CD8-positive, alpha-beta memory T cell (primary cell): ENCODE measurements around the gene NTPCR. TPM values are rescaled to one million over a fixed set of nuclear protein-coding genes. Genes with fewer than 3 reads are reported as not detected.

Experiments
- CTCF ChIA-PET: fragments of 350-600 bp; sonication (Branson Sonifier 250); formaldehyde crosslinking; loops from one replicate; lab custom pipeline; 2021; ENCODE audit warnings: antibody characterized with exemption; lab: Charles Lee
- POLR2A ChIA-PET: fragments of 350-600 bp; sonication (Branson Sonifier 250); formaldehyde crosslinking; loops from one replicate; lab custom pipeline; 2021; ENCODE audit warnings: antibody characterized with exemption; lab: Charles Lee
- DNase-seq, 5 donors: peaks; one replicate each; pipeline versions ENCODE4 v3.0.0 to v3.0.0-alpha.2; 2020 to 2022; ENCODE audit warnings: mixed read lengths in 1 of 5
- H3K27ac ChIP-seq: one replicate; pipeline ENCODE4 v1.7.0; 2013; ENCODE audit warnings: low read depth, mild to moderate bottlenecking, low read length, moderate library complexity
- H3K27me3 ChIP-seq: 2 replicates; pipeline ENCODE4 v1.7.0; 2013; ENCODE audit warnings: low read length, mild to moderate bottlenecking; ENCODE audit not compliant: insufficient read depth, poor library complexity, severe bottlenecking
- H3K36me3 ChIP-seq: 2 replicates; pipeline ENCODE4 v1.7.0; 2013; ENCODE audit warnings: mild to moderate bottlenecking, low read length, moderate library complexity; ENCODE audit not compliant: insufficient read depth
- H3K4me1 ChIP-seq: 2 replicates; pipeline ENCODE4 v1.7.0; 2013; ENCODE audit warnings: mild to moderate bottlenecking, low read length, moderate library complexity; ENCODE audit not compliant: insufficient read depth
- H3K4me3 ChIP-seq: 2 replicates; pipeline ENCODE4 v1.7.0; 2013; ENCODE audit warnings: mild to moderate bottlenecking, low read length
- H3K9me3 ChIP-seq: 2 replicates; pipeline ENCODE4 v1.7.0; 2013; ENCODE audit warnings: mild to moderate bottlenecking, low read length
- H3K27ac Mint-ChIP-seq, 8 donors: one replicate each; pipeline ENCODE4 v1.8.0; 2020 to 2021; ENCODE audit warnings: mixed read lengths in 8 of 8, mild to moderate bottlenecking in 6 of 8, inconsistent platforms in 3 of 8, moderate library complexity in 3 of 8
- H3K27me3 Mint-ChIP-seq, 2 donors: one replicate each; pipeline ENCODE4 v1.8.0; 2020 to 2021; ENCODE audit warnings: mixed read lengths in 2 of 2, mild to moderate bottlenecking in 1 of 2, moderate library complexity in 1 of 2
- H3K36me3 Mint-ChIP-seq, 3 donors: one replicate each; pipeline ENCODE4 v1.8.0; 2020 to 2021; ENCODE audit warnings: mixed read lengths in 3 of 3, inconsistent platforms in 1 of 3, mild to moderate bottlenecking in 1 of 3
- H3K4me1 Mint-ChIP-seq, 3 donors: one replicate each; pipeline ENCODE4 v1.8.0; 2020 to 2021; ENCODE audit warnings: mixed read lengths in 3 of 3, inconsistent platforms in 1 of 3, mild to moderate bottlenecking in 1 of 3
- H3K4me3 Mint-ChIP-seq, 7 donors: one replicate each; pipeline ENCODE4 v1.8.0; 2020 to 2021; ENCODE audit warnings: mixed read lengths in 7 of 7, mild to moderate bottlenecking in 6 of 7, moderate library complexity in 4 of 7, inconsistent platforms in 2 of 7
- H3K9me3 Mint-ChIP-seq, 5 donors: one replicate each; pipeline ENCODE4 v1.8.0; 2020 to 2022; ENCODE audit warnings: mixed read lengths in 5 of 5, mild to moderate bottlenecking in 3 of 5, moderate library complexity in 2 of 5, inconsistent platforms in 1 of 5
- polyA plus RNA-seq: library from polyadenylated mRNA; unstranded; fragments of 300-500 nt; fragmentation: Illumina TruSeq; gene quantifications from one replicate; pipeline ENCODE4 v1.2.3, GENCODE V29; 2021
- total RNA-seq, 2 experiments: library from RNA; stranded (reverse); gene quantifications; one replicate each; pipeline ENCODE4 v1.2.3, GENCODE V29; 2021

NTPCR gene
- total and polyA plus RNA-seq, 3 experiments from 2014 or later: 28.0 to 31.1 (median 29.0) TPM

DNA sequence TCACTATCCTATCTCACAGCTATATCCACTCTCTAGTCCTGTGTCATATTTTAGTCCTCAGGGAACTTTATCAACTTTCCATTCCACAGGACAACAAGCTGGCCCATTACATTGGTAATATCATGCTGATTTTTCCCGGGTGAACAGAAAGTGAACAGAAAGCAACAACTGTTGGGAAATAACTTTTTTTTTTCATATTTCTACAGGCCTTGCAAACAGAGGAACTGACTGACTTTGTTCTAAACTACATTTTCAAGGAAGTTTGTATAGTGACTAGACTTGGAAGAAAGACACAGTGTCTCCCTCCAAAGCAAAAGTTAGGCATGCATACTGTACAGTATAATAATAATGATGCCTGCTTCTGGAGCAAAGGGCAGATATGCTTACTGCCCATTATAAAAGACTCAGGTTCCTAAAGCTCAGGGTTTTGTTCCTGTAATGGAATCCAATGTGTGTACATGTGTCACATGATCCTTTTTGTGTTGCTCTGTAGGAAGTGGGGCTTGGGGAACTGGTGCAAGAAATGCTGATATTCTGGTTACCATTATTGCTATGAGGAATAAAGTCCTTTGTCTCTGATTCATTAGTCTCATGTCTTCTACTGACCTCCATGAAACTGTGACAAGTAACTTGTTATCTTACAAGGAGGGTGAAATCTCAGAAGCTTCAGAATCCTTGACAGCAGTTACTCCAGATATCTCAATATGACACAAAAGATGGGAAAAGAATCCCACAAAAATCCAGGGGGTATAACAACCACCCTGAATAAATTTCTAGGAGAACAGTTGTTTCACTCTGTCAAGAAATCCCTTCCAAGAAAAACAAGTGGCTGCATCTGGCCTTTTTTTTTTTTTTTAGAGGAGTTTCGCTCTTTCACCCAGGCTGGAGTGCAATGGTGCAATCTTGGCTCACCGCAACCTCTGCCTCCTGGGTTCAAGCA is 17.7 kb upstream of the NTPCR start:
- POLR2A ChIA-PET: no interaction called here

DNA sequence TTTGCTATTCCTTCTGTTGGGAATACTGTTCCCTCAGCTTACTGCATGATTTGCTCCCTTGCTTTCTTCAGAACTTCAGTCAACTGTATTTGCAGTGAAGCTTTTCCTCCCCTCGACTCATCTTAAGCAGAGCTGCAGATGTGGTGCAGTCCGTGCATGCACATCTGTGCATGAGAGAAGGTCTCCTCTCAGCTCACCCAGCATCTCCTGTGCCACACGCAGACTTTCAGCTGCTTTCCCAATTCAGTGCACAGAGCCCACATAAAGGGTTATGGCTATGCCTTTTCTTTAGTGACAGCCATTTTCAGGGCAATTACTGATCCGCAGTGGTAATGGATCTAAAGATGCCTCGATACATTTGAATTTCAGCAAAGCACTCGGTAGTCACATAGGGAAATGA is 13.5 kb upstream of the NTPCR start:
- H3K27me3 Mint-ChIP-seq: peaks cover 8 to 29% of the 10 kb centered on the region in 2 donors
- Histone ChIP-seq H3K4me1 (no peaks in the 10 kb centered on the region), H3K4me3 (no peak overlapping the region), H3K9me3 (no peaks in the 10 kb centered on the region), H3K36me3 (no peaks in the 10 kb centered on the region), H3K27me3 (no peaks in the 10 kb centered on the region), H3K27ac (no peak overlapping the region)
- no peak overlapping the region for H3K4me3 Mint-ChIP-seq
- H3K4me1 Mint-ChIP-seq: no peaks in the 10 kb centered on the region
- POLR2A ChIA-PET: no interaction called here
- peaks cover 0 to 3% (median 0%) of the 10 kb centered on the region in 3 donors for H3K36me3 Mint-ChIP-seq
- no peak overlapping the region for H3K27ac Mint-ChIP-seq
- CTCF ChIA-PET: no interaction called here
- H3K9me3 Mint-ChIP-seq: peaks cover 0 to 2% (median 0%) of the 10 kb centered on the region in 5 donors
- no peak for DNase-seq

More for the DNA sequence above, 17.7 kb upstream of the NTPCR start:
- Mint-ChIP-seq H3K27me3 (peaks cover 0 to 8% of the 10 kb centered on the region in 2 donors), H3K36me3 (no peaks in the 10 kb centered on the region), H3K4me3 (no peak overlapping the region), H3K9me3 (peaks cover 0 to 2% (median 0%) of the 10 kb centered on the region in 5 donors), H3K27ac (no peak overlapping the region), H3K4me1 (no peaks in the 10 kb centered on the region)
- no peak for DNase-seq
- Histone ChIP-seq H3K27me3 (no peaks in the 10 kb centered on the region), H3K36me3 (no peaks in the 10 kb centered on the region), H3K9me3 (no peaks in the 10 kb centered on the region), H3K4me3 (no peak overlapping the region), H3K27ac (no peak overlapping the region), H3K4me1 (no peaks in the 10 kb centered on the region)
- CTCF ChIA-PET: no interaction called here

GRCh38 chr1:232937741-232938375 is 12.6 kb upstream of the NTPCR start:
- Mint-ChIP-seq H3K4me1 (peaks cover 0 to 1% (median 0%) of the 10 kb centered on the region in 3 donors), H3K4me3 (no peak overlapping the region), H3K36me3 (peaks cover 0 to 3% (median 0%) of the 10 kb centered on the region in 3 donors), H3K9me3 (peaks cover 0 to 2% (median 0%) of the 10 kb centered on the region in 5 donors), H3K27me3 (peaks cover 8 to 29% of the 10 kb centered on the region in 2 donors), H3K27ac (no peak overlapping the region)
- no peaks in the 10 kb centered on the region for H3K9me3 ChIP-seq
- CTCF ChIA-PET: no interaction called here
- H3K4me1 ChIP-seq: no peaks in the 10 kb centered on the region
- no peak overlapping the region for H3K27ac ChIP-seq
- H3K27me3 ChIP-seq: no peaks in the 10 kb centered on the region
- POLR2A ChIA-PET: no interaction called here
- no peak overlapping the region for H3K4me3 ChIP-seq
- H3K36me3 ChIP-seq: no peaks in the 10 kb centered on the region
- no peak for DNase-seq

- Histone ChIP-seq H3K36me3 (no peaks in the 10 kb centered on the region), H3K4me1 (peaks cover 6% of the 10 kb centered on the region), H3K27ac (no peak overlapping the region), H3K9me3 (no peaks in the 10 kb centered on the region), H3K4me3 (no peak overlapping the region), H3K27me3 (no peaks in the 10 kb centered on the region)
- Mint-ChIP-seq H3K36me3 (peaks cover 0 to 3% (median 0%) of the 10 kb centered on the region in 3 donors), H3K4me1 (peaks cover 6 to 12% (median 8%) of the 10 kb centered on the region in 3 donors), H3K9me3 (peaks cover 0 to 2% (median 0%) of the 10 kb centered on the region in 5 donors), H3K27ac (no peak overlapping the region), H3K4me3 (no peak overlapping the region), H3K27me3 (peaks cover 8 to 29% of the 10 kb centered on the region in 2 donors)
- CTCF ChIA-PET: no interaction called here
- POLR2A ChIA-PET: no interaction called here
- no peak for DNase-seq
Measured at GRCh38 chr1:232938926-232939325, 11.5 kb upstream of the NTPCR start.

DNA sequence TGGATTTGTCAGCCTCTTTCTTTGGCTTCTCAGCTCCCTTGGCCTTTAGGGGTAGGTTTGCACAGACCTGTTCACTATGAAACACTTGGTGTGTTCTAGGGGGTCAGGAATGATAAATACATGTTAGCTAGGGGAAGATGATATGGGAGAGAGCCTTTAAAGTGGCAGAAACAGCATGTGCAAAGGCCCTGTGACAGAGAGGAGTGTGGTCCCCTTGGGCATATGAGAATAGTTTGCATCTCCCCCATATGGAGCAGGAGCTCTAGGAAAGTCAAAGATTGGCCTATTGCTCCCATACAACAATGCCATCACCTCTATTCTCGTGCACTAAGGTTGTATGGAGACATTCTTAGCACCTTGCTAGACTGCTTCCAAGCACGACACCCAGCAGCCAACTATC is 10.7 kb upstream of the NTPCR start:
- peaks cover 8 to 29% of the 10 kb centered on the region in 2 donors for H3K27me3 Mint-ChIP-seq
- DNase-seq: no peak
- Histone ChIP-seq H3K36me3 (no peaks in the 10 kb centered on the region), H3K9me3 (no peaks in the 10 kb centered on the region), H3K4me3 (no peak overlapping the region), H3K27me3 (no peaks in the 10 kb centered on the region), H3K4me1 (peaks cover 9% of the 10 kb centered on the region), H3K27ac (no peak overlapping the region)
- POLR2A ChIA-PET: no interaction called here
- peaks cover 0 to 3% (median 0%) of the 10 kb centered on the region in 3 donors for H3K36me3 Mint-ChIP-seq
- H3K9me3 Mint-ChIP-seq: peaks cover 0 to 2% (median 0%) of the 10 kb centered on the region in 5 donors
- no peak overlapping the region for H3K27ac Mint-ChIP-seq
- H3K4me1 Mint-ChIP-seq: peaks cover 12 to 20% (median 16%) of the 10 kb centered on the region in 3 donors
- CTCF ChIA-PET: interaction anchor here (0.8 kb wide), 1 partner anchor 10 kb away, joined by 3 read pairs; the partner anchor contains the start of gene NTPCR
- no peak overlapping the region for H3K4me3 Mint-ChIP-seq

GRCh38 chr1:232940262-232940661 is 10.1 kb upstream of the NTPCR start:
- no peak overlapping the region for H3K27ac ChIP-seq
- Mint-ChIP-seq H3K36me3 (peaks cover 0 to 3% (median 0%) of the 10 kb centered on the region in 3 donors), H3K9me3 (peaks cover 0 to 2% (median 0%) of the 10 kb centered on the region in 5 donors), H3K27ac (no peak overlapping the region), H3K27me3 (peaks cover 8 to 29% of the 10 kb centered on the region in 2 donors), H3K4me3 (no peak overlapping the region), H3K4me1 (peaks cover 12 to 21% (median 19%) of the 10 kb centered on the region in 3 donors)
- no peak for DNase-seq
- H3K36me3 ChIP-seq: no peaks in the 10 kb centered on the region
- ChIA-PET CTCF (interaction anchor here (0.8 kb wide), 1 partner anchor 10 kb away, joined by 3 read pairs; the partner anchor contains the start of gene NTPCR), POLR2A (no interaction called here)
- no peaks in the 10 kb centered on the region for H3K9me3 ChIP-seq
- H3K27me3 ChIP-seq: no peaks in the 10 kb centered on the region
- H3K4me1 ChIP-seq: peaks cover 9% of the 10 kb centered on the region
- H3K4me3 ChIP-seq: no peak overlapping the region

DNA sequence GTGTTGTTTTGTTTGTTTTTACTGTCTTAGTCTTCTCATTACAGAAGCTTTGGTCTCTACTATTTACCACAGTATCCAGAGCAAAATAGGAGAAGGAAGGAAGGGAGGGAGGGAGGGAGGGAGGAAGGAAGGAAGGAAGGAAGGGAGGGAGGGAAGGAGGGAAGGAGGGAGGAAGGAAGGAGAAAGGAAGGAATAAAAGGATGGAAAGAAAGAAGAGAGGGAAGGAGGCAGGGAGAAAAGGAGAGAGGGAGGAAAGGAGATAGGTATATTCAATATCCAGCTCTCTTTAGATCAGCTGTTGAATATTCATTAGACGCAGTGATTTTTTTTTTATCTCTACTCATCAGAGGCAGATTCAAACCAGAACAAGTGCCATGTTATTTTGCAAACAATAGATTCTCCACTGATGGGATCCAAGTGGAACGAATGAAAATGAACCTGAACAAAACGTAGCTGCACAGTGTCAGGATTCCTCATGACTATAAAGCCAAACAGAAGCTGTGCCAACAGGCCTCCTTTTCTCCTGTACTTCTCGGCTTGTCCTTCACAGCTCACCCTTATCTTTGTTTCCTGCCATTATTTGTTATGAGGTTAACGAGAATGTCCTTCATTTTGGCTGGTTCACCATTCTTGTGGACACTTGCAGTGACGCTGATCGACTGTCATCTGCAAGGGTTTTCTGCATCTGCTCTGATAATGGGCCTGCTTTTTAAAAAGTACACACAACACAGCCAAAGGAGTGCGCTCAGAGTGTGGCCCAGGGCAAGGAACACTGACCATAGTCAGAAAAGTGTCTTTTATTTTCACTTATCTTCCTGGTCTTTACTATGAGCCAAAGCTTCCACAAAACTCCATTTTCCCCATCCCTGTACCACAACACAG is 7.8 kb upstream of the NTPCR start:
- CTCF ChIA-PET: no interaction called here
- peaks cover 9% of the 10 kb centered on the region for H3K4me1 ChIP-seq
- H3K4me3 ChIP-seq: no peak overlapping the region
- H3K36me3 ChIP-seq: no peaks in the 10 kb centered on the region
- peaks cover 12 to 21% (median 19%) of the 10 kb centered on the region in 3 donors for H3K4me1 Mint-ChIP-seq
- POLR2A ChIA-PET: no interaction called here
- H3K27me3 Mint-ChIP-seq: peaks cover 8 to 22% of the 10 kb centered on the region in 2 donors
- H3K9me3 ChIP-seq: no peaks in the 10 kb centered on the region
- no peak overlapping the region for H3K27ac Mint-ChIP-seq
- DNase-seq: no peak
- H3K27ac ChIP-seq: no peak overlapping the region
- no peaks in the 10 kb centered on the region for H3K27me3 ChIP-seq
- no peaks in the 10 kb centered on the region for H3K9me3 Mint-ChIP-seq
- H3K4me3 Mint-ChIP-seq: no peak overlapping the region
- peaks cover 0 to 3% (median 0%) of the 10 kb centered on the region in 3 donors for H3K36me3 Mint-ChIP-seq
